ENCODE data around the gene AP3D1.
A peak's percentile ranks its signal among the peaks of the same experiment; 100 is the strongest.

GRCh38 chr19:2050991-2051772, 100.2 kb downstream of the AP3D1 start, which contains the start of gene MKNK2:
- TF ChIP-seq, protein P1, sequence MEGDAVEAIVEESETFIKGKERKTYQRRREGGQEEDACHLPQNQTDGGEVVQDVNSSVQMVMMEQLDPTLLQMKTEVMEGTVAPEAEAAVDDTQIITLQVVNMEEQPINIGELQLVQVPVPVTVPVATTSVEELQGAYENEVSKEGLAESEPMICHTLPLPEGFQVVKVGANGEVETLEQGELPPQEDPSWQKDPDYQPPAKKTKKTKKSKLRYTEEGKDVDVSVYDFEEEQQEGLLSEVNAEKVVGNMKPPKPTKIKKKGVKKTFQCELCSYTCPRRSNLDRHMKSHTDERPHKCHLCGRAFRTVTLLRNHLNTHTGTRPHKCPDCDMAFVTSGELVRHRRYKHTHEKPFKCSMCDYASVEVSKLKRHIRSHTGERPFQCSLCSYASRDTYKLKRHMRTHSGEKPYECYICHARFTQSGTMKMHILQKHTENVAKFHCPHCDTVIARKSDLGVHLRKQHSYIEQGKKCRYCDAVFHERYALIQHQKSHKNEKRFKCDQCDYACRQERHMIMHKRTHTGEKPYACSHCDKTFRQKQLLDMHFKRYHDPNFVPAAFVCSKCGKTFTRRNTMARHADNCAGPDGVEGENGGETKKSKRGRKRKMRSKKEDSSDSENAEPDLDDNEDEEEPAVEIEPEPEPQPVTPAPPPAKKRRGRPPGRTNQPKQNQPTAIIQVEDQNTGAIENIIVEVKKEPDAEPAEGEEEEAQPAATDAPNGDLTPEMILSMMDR (IDR thresholded peaks at IDR 0.05; ENCODE audit: low read depth, low read length, missing input control) = peak; percentile 36
- no peak for TF ChIP-seq NR2F2 (IDR thresholded peaks at IDR 0.05)
- TF ChIP-seq, protein P2, sequence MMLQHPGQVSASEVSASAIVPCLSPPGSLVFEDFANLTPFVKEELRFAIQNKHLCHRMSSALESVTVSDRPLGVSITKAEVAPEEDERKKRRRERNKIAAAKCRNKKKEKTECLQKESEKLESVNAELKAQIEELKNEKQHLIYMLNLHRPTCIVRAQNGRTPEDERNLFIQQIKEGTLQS (IDR thresholded peaks at IDR 0.05) = no peak
- no peak for TF ChIP-seq MAX (IDR thresholded peaks at IDR 0.05)
- TF ChIP-seq YY1 (IDR thresholded peaks at IDR 0.05) = peak; percentile 31
- TF ChIP-seq SP1 (IDR thresholded peaks at IDR 0.05) = peak; percentile 31
- TF ChIP-seq TAF1 (conservative IDR thresholded peaks at IDR 0.05) = no peak
- TF ChIP-seq, protein P3, sequence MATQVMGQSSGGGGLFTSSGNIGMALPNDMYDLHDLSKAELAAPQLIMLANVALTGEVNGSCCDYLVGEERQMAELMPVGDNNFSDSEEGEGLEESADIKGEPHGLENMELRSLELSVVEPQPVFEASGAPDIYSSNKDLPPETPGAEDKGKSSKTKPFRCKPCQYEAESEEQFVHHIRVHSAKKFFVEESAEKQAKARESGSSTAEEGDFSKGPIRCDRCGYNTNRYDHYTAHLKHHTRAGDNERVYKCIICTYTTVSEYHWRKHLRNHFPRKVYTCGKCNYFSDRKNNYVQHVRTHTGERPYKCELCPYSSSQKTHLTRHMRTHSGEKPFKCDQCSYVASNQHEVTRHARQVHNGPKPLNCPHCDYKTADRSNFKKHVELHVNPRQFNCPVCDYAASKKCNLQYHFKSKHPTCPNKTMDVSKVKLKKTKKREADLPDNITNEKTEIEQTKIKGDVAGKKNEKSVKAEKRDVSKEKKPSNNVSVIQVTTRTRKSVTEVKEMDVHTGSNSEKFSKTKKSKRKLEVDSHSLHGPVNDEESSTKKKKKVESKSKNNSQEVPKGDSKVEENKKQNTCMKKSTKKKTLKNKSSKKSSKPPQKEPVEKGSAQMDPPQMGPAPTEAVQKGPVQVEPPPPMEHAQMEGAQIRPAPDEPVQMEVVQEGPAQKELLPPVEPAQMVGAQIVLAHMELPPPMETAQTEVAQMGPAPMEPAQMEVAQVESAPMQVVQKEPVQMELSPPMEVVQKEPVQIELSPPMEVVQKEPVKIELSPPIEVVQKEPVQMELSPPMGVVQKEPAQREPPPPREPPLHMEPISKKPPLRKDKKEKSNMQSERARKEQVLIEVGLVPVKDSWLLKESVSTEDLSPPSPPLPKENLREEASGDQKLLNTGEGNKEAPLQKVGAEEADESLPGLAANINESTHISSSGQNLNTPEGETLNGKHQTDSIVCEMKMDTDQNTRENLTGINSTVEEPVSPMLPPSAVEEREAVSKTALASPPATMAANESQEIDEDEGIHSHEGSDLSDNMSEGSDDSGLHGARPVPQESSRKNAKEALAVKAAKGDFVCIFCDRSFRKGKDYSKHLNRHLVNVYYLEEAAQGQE (IDR thresholded peaks at IDR 0.05) = peak; percentile 59
- no peak for TF ChIP-seq RAD21 (IDR thresholded peaks at IDR 0.05)
